Activated naive CD4-positive, alpha-beta T cell treated with anti-CD3 and anti-CD28 coated beads for 36 hours (primary cell): ENCODE measurements around the gene TM9SF1. TPM values are rescaled to one million over a fixed set of nuclear protein-coding genes. Genes with fewer than 3 reads are reported as not detected.
A peak's percentile ranks its signal among the peaks of the same experiment; 100 is the strongest.

Experiments used
- CTCF ChIA-PET: fragments of 350-600 bp; sonication (Branson Sonifier 250); formaldehyde crosslinking; loops from one replicate; lab custom pipeline; 2021; ENCODE audit warnings: antibody characterized with exemption; lab: Charles Lee
- DNase-seq: peaks from one replicate; pipeline ENCODE4 v3.0.0-alpha.2; 2020
- H3K27ac Mint-ChIP-seq: one replicate; pipeline ENCODE4 v1.8.0; 2021; ENCODE audit warnings: mild to moderate bottlenecking, mixed read lengths
- H3K27me3 Mint-ChIP-seq: one replicate; pipeline ENCODE4 v1.8.0; 2021; ENCODE audit warnings: low read depth, mixed read lengths
- H3K36me3 Mint-ChIP-seq: one replicate; pipeline ENCODE4 v1.8.0; 2021; ENCODE audit warnings: low read depth, mixed read lengths
- H3K4me1 Mint-ChIP-seq: one replicate; pipeline ENCODE4 v1.8.0; 2021; ENCODE audit warnings: low read depth, mixed read lengths
- H3K4me3 Mint-ChIP-seq: one replicate; pipeline ENCODE4 v1.8.0; 2021; ENCODE audit warnings: mild to moderate bottlenecking, moderate library complexity, mixed read lengths
- H3K9me3 Mint-ChIP-seq: one replicate; pipeline ENCODE4 v1.8.0; 2021; ENCODE audit warnings: mixed read lengths
- intact Hi-C: fragments of 100-400 bp; cut with micrococcal nuclease; formaldehyde crosslinking; loops from one replicate; pipeline ENCODE4 v1.15.1; 2023
- microRNA-seq: library from miRNA; unstranded; fragments of <30 nt; microRNA quantifications from one replicate; pipeline ENCODE4 v1.2.0, GENCODE V29; 2022; ENCODE audit warnings: borderline microRNAs expressed, borderline replicate concordance
- total RNA-seq, 2 experiments: library from RNA; stranded (reverse); gene quantifications; one replicate each; pipeline ENCODE4 v1.2.3, GENCODE V29; 2021

Gene TM9SF1
- total RNA-seq, 2 experiments from 2014 or later: 14.7 to 15.1 TPM

DNA sequence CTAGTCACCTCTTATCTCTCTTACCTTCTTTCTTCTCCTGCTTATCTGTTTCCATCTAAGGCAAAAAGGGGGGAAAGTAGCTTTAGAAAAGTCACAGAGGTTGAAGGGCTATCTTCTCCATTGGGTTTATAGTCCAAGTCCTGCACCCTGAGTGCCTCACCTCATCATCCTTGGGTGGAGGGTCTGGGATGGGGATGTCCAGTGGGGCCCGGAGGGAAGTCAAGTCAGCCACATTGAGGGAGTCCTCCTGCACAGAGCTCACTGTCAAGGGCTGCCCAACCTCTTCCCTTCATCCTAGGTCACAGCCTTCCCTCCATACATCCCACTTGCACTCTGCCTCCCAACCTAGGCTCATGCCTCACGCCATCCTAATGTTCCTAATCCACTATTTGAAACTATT, 50.0 kb downstream of the TM9SF1 start:
- Mint-ChIP-seq H3K27ac (peak overlapping the region; percentile 99), H3K4me1 (peaks cover 59% of the 10 kb centered on the region), H3K27me3 (no peaks in the 10 kb centered on the region), H3K36me3 (peaks cover 52% of the 10 kb centered on the region), H3K4me3 (peak overlapping the region; percentile 97), H3K9me3 (no peaks in the 10 kb centered on the region)
- DNase-seq: no peak
- intact Hi-C loops: loop anchor here (5.0 kb wide), 1 partner anchor 1053 kb away; no protein-coding TSS in a partner anchor
- CTCF ChIA-PET: interaction anchor here (0.8 to 6.9 kb wide), 5 partner anchors 8 to 54 kb away, joined by 4 to 63 read pairs (median 5); partner anchors contain the start of genes DCAF11, IRF9 and NRL

- no peak overlapping the region for H3K4me3 Mint-ChIP-seq
- H3K27ac Mint-ChIP-seq: peak overlapping the region; percentile 99
- DNase-seq: no peak
- intact Hi-C loops: no loop called here
- CTCF ChIA-PET: interaction anchor here (1.7 to 6.9 kb wide), 2 partner anchors 7 to 16 kb away, joined by 5 to 63 read pairs; partner anchors contain the start of gene IRF9
- H3K27me3 Mint-ChIP-seq: no peaks in the 10 kb centered on the region
- H3K36me3 Mint-ChIP-seq: peaks cover 51% of the 10 kb centered on the region
- H3K4me1 Mint-ChIP-seq: peaks cover 63% of the 10 kb centered on the region
- no peaks in the 10 kb centered on the region for H3K9me3 Mint-ChIP-seq
Measured at GRCh38 chr14:24144451-24144850, 50.8 kb downstream of the TM9SF1 start.

GRCh38 chr14:24143511-24143910, 51.7 kb downstream of the TM9SF1 start:
- H3K4me3 Mint-ChIP-seq: no peak overlapping the region

DNA sequence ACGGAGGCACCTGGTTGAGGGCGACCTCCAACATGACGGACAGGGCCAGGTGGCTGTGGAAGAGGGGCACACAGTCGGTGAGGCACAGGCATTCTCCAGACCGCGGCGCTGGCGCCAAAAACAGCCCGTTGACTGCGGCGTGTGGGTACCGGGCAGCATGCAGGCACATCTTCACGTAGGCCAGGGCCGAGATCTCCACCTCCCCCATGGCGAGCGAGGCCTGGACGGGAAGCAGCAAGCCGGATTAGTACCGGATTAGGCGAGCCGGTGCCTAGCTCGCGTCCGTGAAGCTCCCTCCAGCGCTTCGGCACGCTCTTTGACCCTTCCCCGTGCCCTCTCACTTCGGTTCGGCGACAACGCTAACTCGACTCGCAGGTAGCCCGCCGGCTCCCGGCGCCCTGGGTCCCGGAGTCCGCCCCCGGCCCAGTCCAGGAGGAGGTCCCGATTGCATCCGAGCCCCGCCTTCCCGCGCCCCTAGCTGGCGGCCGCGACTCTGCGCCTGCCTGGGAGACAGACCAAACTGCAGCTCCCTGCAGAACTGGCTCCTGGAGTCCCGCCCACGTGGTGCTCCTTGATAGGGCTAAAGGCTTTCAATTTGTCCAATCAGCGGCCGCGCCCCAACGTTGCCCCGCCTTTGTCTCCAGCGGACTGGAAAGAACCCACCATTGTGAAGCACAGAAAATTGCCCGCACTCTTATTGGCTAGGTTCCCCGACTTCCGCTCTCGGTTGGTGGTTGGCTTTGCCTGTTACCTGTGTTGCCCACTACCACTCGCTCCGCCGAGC, 54.0 kb downstream of the TM9SF1 start, which contains the start of gene EMC9:
EMC9 (minus strand) TSS at position 495 of the 784 bp plus-strand sequence; CDS start at position 208, 287 bp downstream.
- DNase-seq: peak; percentile 100
- CTCF ChIA-PET: interaction anchor here (1.0 to 1.7 kb wide), 7 partner anchors 9 to 181 kb away, joined by 3 to 15 read pairs (median 4); partner anchors contain the start of gene IRF9
- H3K9me3 Mint-ChIP-seq: no peaks in the 10 kb centered on the region
- no peaks in the 10 kb centered on the region for H3K27me3 Mint-ChIP-seq
- peak within 1 kb of the TSS; percentile 93 for H3K27ac Mint-ChIP-seq
- H3K4me3 Mint-ChIP-seq: peak within 1 kb of the TSS; percentile 99
- H3K36me3 Mint-ChIP-seq: peaks cover 65% of the 10 kb centered on the region
- peaks cover 73% of the 10 kb centered on the region for H3K4me1 Mint-ChIP-seq
- intact Hi-C loops: loop anchor here (1.0 to 2.0 kb wide), 11 partner anchors 20 to 820 kb away; partner anchors contain the start of genes AP1G2, CHMP4A, DCAF11 and GMPR2

More at GRCh38 chr14:24143511-24143910, 51.7 kb downstream of the TM9SF1 start:
- DNase-seq: no peak
- Mint-ChIP-seq H3K27ac (peak overlapping the region; percentile 57), H3K27me3 (no peaks in the 10 kb centered on the region), H3K36me3 (peaks cover 54% of the 10 kb centered on the region), H3K9me3 (no peaks in the 10 kb centered on the region), H3K4me1 (peaks cover 63% of the 10 kb centered on the region)
- CTCF ChIA-PET: interaction anchor here (6.9 kb wide), 1 partner anchor 17 kb away, joined by 63 read pairs; the partner anchor contains the start of gene IRF9
- intact Hi-C loops: no loop called here

DNA sequence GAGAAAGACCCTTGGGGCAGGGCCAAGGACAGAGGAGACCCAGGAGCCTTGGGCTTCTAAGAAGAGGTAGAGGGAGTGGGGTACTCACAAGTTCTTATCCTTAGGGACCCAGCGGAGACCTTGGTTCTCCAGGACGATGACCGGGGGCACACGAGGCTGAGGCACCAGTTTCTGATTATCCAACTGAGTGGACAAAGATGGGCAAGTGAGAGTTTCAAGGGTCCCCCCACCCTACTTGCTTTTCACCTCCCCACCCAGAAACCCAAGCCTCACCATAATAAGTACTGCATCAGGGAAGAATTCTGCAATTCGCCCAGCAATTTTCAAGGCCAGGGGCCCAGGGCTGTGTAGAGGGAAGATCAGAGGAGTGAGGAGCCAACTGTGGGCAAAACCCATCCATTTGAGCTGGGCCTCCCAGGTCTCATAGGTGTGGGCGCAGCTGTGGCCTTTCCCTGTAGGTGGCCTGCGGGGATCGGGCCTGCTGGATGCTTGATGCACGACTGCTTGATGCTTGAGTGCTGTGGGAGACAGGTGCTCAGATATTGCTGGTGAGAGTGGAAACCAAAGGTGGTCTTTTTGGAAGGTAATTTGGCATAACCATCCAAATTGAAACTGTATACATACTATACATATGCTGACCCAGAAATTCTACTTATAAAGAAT, 55.8 kb downstream of the TM9SF1 start:
- Mint-ChIP-seq H3K9me3 (no peaks in the 10 kb centered on the region), H3K27me3 (no peaks in the 10 kb centered on the region), H3K36me3 (peaks cover 51% of the 10 kb centered on the region), H3K4me1 (peaks cover 61% of the 10 kb centered on the region), H3K27ac (peak overlapping the region; percentile 46), H3K4me3 (peak overlapping the region; percentile 99)
- CTCF ChIA-PET: interaction anchor here (0.6 to 4.7 kb wide), 5 partner anchors 21 to 81 kb away, joined by 3 to 22 read pairs (median 3); partner anchors contain the start of genes DCAF11, IRF9 and NRL
- DNase-seq: peak; percentile 38
- intact Hi-C loops: no loop called here

Small RNA genes within 50 kb of the gene (microRNA-seq; reads per million reads assigned to microRNA genes)
- not detected for gene MIR7703

Other genes starting within 250 kb of the TM9SF1 start
- gene DHRS4, start 241.7 kb downstream of the TM9SF1 start, total RNA-seq: 10 to 100 TPM; 22.8 to 24.0 TPM
- 10 to 100 TPM; 26.2 to 26.3 TPM for gene DHRS4L2, start 206.5 kb downstream of the TM9SF1 start, total RNA-seq
- under 1 TPM; 0.48 to 0.99 TPM for gene CARMIL3, start 143.4 kb downstream of the TM9SF1 start, total RNA-seq
- not detected for gene CPNE6, start 123.9 kb downstream of the TM9SF1 start, total RNA-seq
- gene PCK2, start 101.1 kb downstream of the TM9SF1 start, total RNA-seq: 100 to 1,000 TPM; 117 TPM
- gene DCAF11, start 80.7 kb downstream of the TM9SF1 start, total RNA-seq: 10 to 100 TPM; 79.4 to 84.0 TPM
- 1 to 10 TPM; 1.7 to 1.9 TPM for gene NRL, start 80.5 kb downstream of the TM9SF1 start, total RNA-seq
- gene FITM1, start 64.8 kb downstream of the TM9SF1 start, total RNA-seq: under 1 TPM; 0.19 to 0.30 TPM
- 100 to 1,000 TPM; 406 to 416 TPM for gene PSME1, start 59.2 kb downstream of the TM9SF1 start, total RNA-seq
- gene EMC9, start 53.9 kb downstream of the TM9SF1 start, total RNA-seq: 10 to 100 TPM; 38.4 to 38.9 TPM
- gene PSME2, start 48.8 kb downstream of the TM9SF1 start, total RNA-seq: 100 to 1,000 TPM; 392 to 404 TPM
- 10 to 100 TPM; 51.1 to 53.8 TPM for gene RNF31, start 47.9 kb downstream of the TM9SF1 start, total RNA-seq
- 100 to 1,000 TPM; 202 to 212 TPM for gene IRF9, start 34.2 kb downstream of the TM9SF1 start, total RNA-seq
- gene REC8, start 23.4 kb downstream of the TM9SF1 start, total RNA-seq: 10 to 100 TPM; 19.3 to 22.3 TPM
- 10 to 100 TPM; 64.2 to 74.5 TPM for gene IPO4, start 6.6 kb downstream of the TM9SF1 start, total RNA-seq
- not detected for gene TSSK4, start 10.3 kb upstream of the TM9SF1 start, total RNA-seq
- gene CHMP4A, start 18.0 kb upstream of the TM9SF1 start, total RNA-seq: 10 to 100 TPM; 65.2 to 66.5 TPM
- gene MDP1, start 20.6 kb upstream of the TM9SF1 start, total RNA-seq: 10 to 100 TPM; 10.2 to 13.6 TPM
- gene NEDD8, start 36.9 kb upstream of the TM9SF1 start, total RNA-seq: 100 to 1,000 TPM; 172 to 196 TPM
- 10 to 100 TPM; 60.5 to 63.7 TPM for gene GMPR2, start 37.5 kb upstream of the TM9SF1 start, total RNA-seq
- gene TINF2, start 47.2 kb upstream of the TM9SF1 start, total RNA-seq: 100 to 1,000 TPM; 117 to 128 TPM
- 10 to 100 TPM; 13.5 to 13.8 TPM for gene TGM1, start 67.7 kb upstream of the TM9SF1 start, total RNA-seq
- 10 to 100 TPM; 74.9 to 76.2 TPM for gene RABGGTA, start 76.2 kb upstream of the TM9SF1 start, total RNA-seq
- gene DHRS1, start 104.3 kb upstream of the TM9SF1 start, total RNA-seq: 10 to 100 TPM; 11.8 to 13.8 TPM
- 10 to 100 TPM; 24.8 to 26.4 TPM for gene NOP9, start 104.4 kb upstream of the TM9SF1 start, total RNA-seq
- gene CIDEB, start 112.5 kb upstream of the TM9SF1 start, total RNA-seq: 10 to 100 TPM; 10.9 to 15.1 TPM
- 10 to 100 TPM; 12.2 to 12.8 TPM for gene LTB4R2, start 114.7 kb upstream of the TM9SF1 start, total RNA-seq
- gene LTB4R, start 116.1 kb upstream of the TM9SF1 start, total RNA-seq: 10 to 100 TPM; 10.6 to 11.4 TPM
- 1 to 10 TPM; 1.6 to 2.4 TPM for gene ADCY4, start 139.6 kb upstream of the TM9SF1 start, total RNA-seq
- 1 to 10 TPM; 5.9 to 7.6 TPM for gene RIPK3, start 144.6 kb upstream of the TM9SF1 start, total RNA-seq
- under 1 TPM in 1 of 2 experiments, not detected in 1; 0.15 TPM for gene NFATC4, start 172.7 kb upstream of the TM9SF1 start, total RNA-seq
- under 1 TPM in 1 of 2 experiments, not detected in 1; 0.02 TPM for gene NYNRIN, start 203.6 kb upstream of the TM9SF1 start, total RNA-seq
- gene CBLN3, start 234.2 kb upstream of the TM9SF1 start, total RNA-seq: 1 to 10 TPM; 7.7 to 8.6 TPM
- 10 to 100 TPM; 59.8 to 62.5 TPM for gene KHNYN, start 234.5 kb upstream of the TM9SF1 start, total RNA-seq
- 10 to 100 TPM; 70.5 to 72.4 TPM for gene SDR39U1, start 247.3 kb upstream of the TM9SF1 start, total RNA-seq